Calu3 (cell line): Measurements from ENCODE around the gene SS18L1. TPM values are rescaled to one million over a fixed set of nuclear protein-coding genes. Genes with fewer than 3 reads are reported as not detected.
A peak's percentile ranks its signal among the peaks of the same experiment; 100 is the strongest.

ENCODE experiments used
- BruUV-seq: library from RNA; stranded (reverse); fragments of 400-500 nt; replicated peaks from 2 replicates; lab custom pipeline; 2021; lab: Mats Ljungman, UMichigan
- CTCF ChIA-PET: fragments of 300-600 bp; sonication (Branson Sonifier 250); formaldehyde crosslinking; loops from one replicate; lab custom pipeline; 2022; ENCODE audit warnings: antibody characterized with exemption; lab: Charles Lee
- DNase-seq: peaks from one replicate; pipeline ENCODE4 v3.0.0; 2022
- H3K27ac Mint-ChIP-seq: one replicate; pipeline ENCODE4 v1.8.0; 2022; ENCODE audit warnings: mixed read lengths; ENCODE audit not compliant: unreplicated experiment
- H3K27me3 Mint-ChIP-seq: one replicate; pipeline ENCODE4 v1.8.0; 2022; ENCODE audit warnings: mixed read lengths; ENCODE audit not compliant: unreplicated experiment
- H3K36me3 Mint-ChIP-seq: one replicate; pipeline ENCODE4 v1.8.0; 2022; ENCODE audit warnings: mild to moderate bottlenecking, moderate library complexity, mixed read lengths; ENCODE audit not compliant: insufficient read depth, unreplicated experiment
- H3K4me1 Mint-ChIP-seq: one replicate; pipeline ENCODE4 v1.8.0; 2022; ENCODE audit warnings: mild to moderate bottlenecking, low read depth, mixed read lengths; ENCODE audit not compliant: unreplicated experiment
- H3K4me3 Mint-ChIP-seq: one replicate; pipeline ENCODE4 v1.8.0; 2022; ENCODE audit warnings: mild to moderate bottlenecking, low read depth, moderate library complexity, mixed read lengths; ENCODE audit not compliant: unreplicated experiment
- H3K9me3 Mint-ChIP-seq: one replicate; pipeline ENCODE4 v1.8.0; 2022; ENCODE audit warnings: low read depth, mixed read lengths; ENCODE audit not compliant: unreplicated experiment
- intact Hi-C: fragments of 100-400 bp; cut with micrococcal nuclease; formaldehyde crosslinking; loops from one replicate; pipeline ENCODE4 v1.10.0; 2022; ENCODE audit not compliant: unreplicated experiment
- total RNA-seq: library from RNA; stranded (reverse); gene quantifications from 2 replicates; pipeline ENCODE4 v1.2.3, GENCODE V29; 2022
- TF ChIP-seq, protein P1 (sequence below): fragments of 200-600 bp; IDR thresholded peaks from one replicate; pipeline ENCODE4 v1.8.0; 2022; ENCODE audit warnings: antibody characterized with exemption; ENCODE audit not compliant: unreplicated experiment

The SS18L1 gene
- total RNA-seq, 1 experiment from 2014 or later = 47.4 TPM

DNA sequence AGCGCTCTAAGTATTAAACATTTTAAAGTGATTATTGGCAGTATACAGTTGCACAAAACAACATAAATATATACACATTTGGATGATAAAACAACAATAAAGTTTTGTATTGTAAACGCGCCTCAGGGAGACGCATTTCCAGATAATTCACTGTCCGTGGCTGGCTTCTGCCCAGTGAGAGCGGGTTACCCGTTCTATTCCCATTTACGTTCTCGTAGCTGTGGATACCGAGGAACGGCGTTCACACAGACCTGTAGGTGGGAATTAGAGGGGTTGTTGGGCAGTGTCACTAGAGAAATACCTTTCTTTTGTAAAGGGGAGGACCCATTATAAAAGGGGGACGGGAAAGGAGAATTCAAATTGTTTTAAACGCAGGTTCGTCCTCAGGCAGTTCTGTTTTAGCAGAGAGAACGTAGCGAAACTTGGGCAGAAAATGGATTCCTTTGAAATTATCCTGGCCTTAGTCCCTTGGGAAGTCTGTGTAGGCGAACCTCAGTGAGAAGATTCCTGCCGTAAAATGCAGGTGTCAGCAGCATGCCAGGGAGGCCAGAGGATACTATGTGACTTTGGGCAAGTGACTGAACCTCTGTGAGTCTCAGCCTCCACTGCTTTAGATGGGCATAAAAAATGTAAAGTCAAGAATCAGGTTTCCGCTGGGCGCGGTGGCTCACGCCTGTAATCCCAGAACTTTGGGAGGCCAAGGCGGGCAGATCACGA lies 40.0 kb downstream of the SS18L1 start:
- CTCF ChIA-PET = no interaction called here
- TF ChIP-seq, protein P1, sequence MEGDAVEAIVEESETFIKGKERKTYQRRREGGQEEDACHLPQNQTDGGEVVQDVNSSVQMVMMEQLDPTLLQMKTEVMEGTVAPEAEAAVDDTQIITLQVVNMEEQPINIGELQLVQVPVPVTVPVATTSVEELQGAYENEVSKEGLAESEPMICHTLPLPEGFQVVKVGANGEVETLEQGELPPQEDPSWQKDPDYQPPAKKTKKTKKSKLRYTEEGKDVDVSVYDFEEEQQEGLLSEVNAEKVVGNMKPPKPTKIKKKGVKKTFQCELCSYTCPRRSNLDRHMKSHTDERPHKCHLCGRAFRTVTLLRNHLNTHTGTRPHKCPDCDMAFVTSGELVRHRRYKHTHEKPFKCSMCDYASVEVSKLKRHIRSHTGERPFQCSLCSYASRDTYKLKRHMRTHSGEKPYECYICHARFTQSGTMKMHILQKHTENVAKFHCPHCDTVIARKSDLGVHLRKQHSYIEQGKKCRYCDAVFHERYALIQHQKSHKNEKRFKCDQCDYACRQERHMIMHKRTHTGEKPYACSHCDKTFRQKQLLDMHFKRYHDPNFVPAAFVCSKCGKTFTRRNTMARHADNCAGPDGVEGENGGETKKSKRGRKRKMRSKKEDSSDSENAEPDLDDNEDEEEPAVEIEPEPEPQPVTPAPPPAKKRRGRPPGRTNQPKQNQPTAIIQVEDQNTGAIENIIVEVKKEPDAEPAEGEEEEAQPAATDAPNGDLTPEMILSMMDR = no peak
- peak overlapping the region; percentile 96 for H3K27ac Mint-ChIP-seq
- BruUV-seq = no TSS peak
- H3K27me3 Mint-ChIP-seq = no peaks in the 10 kb centered on the region
- H3K36me3 Mint-ChIP-seq = peaks cover 31% of the 10 kb centered on the region
- intact Hi-C loops = no loop called here
- H3K4me1 Mint-ChIP-seq = peaks cover 34% of the 10 kb centered on the region
- H3K4me3 Mint-ChIP-seq = peak overlapping the region; percentile 94
- no peak for DNase-seq
- H3K9me3 Mint-ChIP-seq = no peaks in the 10 kb centered on the region

DNA sequence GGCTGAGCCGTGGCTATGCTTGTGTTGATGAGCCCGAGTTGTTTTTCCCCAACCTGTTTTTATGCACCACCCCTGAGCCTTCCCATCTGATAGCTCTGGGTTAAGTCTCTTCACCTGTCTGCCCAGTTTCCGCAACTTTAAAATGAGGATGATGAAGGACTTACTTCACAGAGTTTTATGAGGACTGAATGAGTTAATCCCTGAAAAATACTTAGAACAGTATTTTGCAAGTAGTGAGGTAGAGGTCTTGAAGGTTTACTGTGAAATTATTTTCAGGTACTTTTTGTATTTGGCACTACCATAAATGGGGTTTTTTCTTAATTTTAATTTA lies 42.5 kb downstream of the SS18L1 start:
- DNase-seq = no peak
- no peak overlapping the region for H3K27ac Mint-ChIP-seq
- H3K4me3 Mint-ChIP-seq = no peak overlapping the region
- CTCF ChIA-PET = no interaction called here
- peaks cover 34% of the 10 kb centered on the region for H3K4me1 Mint-ChIP-seq
- H3K9me3 Mint-ChIP-seq = no peaks in the 10 kb centered on the region
- H3K27me3 Mint-ChIP-seq = no peaks in the 10 kb centered on the region
- intact Hi-C loops = no loop called here
- peaks cover 44% of the 10 kb centered on the region for H3K36me3 Mint-ChIP-seq
- TF ChIP-seq, protein P1 = no peak
- no TSS peak for BruUV-seq

DNA sequence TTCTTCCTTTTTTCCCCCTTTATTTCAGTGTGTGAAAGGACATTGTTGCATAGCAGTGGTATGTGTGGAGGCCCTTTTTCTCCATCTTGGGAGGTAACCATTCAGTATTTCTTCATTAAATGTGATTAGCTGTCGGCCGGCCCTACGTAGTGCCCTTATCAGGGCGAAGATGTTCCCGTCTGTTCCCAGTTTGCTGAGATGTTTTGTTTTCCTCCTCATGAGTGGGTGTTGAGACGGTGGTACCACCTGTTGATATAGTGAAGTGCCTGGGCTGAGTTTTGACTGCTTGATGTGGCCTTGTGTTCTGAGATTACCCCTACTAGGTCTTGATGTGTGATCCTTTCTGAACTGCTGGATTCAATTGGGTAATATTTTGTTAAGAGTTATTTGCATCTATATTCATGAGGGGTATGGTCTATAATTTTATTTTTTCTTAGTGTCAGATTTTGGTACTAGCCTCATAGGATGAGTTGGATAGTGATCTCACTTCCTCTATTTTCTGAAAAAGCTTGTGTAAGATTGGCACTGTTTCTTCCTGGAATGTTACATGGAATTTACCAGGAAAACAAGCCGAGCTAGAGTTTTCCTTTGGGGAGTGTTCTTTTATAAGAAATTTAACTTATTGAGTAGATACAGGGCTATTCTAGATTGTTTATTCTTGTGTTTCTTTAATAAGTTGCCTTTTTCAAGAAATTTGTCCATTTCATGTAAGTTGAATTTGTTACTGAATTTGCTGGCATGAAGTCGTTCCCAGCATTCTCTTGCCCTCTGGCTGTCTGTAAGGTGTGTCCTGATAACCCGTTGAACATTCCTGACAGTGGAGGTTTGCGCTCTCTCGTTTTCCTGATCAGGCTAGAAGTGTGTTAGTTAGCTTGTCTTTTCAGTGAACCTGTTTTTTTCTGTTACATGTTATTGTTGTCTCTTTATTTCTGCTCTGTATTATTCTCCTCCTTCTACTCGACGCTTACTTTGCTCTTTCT lies 43.6 kb downstream of the SS18L1 start:
- TF ChIP-seq, protein P1 = no peak
- BruUV-seq = no TSS peak
- Mint-ChIP-seq H3K4me3 (no peak overlapping the region), H3K36me3 (peaks cover 43% of the 10 kb centered on the region), H3K27ac (peak overlapping the region; percentile 12), H3K9me3 (no peaks in the 10 kb centered on the region), H3K27me3 (no peaks in the 10 kb centered on the region), H3K4me1 (peaks cover 28% of the 10 kb centered on the region)
- intact Hi-C loops = no loop called here
- CTCF ChIA-PET = no interaction called here
- no peak for DNase-seq

DNA sequence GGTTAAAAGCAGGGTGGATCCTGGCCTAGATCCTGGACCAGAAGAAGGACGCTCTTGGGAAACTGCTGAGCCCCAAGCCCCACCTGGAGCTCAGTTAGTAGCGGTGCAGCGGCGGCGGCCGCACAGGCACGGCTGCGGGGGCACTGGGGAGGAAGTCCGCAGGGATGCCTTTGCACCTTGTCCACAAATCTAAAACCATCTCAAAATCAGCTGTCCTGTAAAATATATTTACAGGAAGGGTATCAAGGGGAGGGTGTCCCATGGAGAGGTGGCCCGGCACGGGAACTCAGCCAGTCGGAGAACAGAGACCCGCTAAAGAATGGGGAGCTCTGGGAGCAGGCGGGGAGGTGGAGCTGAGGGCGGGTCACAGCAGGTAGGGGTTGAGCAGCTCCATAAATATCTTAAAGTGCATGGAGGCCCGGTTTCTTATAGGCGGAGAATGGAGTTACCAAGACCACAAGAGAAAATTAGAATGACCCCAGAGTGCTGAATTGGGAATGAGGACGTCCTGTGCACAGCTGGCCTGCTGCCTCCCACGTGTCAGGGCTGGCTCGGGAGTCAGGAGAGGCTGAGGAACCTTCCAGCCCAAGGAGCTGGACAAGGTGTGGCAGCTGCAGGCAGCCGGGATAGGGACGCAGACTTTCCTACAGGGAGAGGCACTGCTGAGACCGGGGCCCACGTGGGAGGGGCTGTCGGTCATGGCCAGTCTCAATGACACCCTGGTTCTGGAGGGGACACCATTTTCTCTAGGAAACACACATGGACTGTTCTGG lies 47.3 kb downstream of the SS18L1 start:
- CTCF ChIA-PET = no interaction called here
- Mint-ChIP-seq H3K4me1 (peaks cover 17% of the 10 kb centered on the region), H3K27ac (no peak overlapping the region), H3K4me3 (no peak overlapping the region), H3K27me3 (no peaks in the 10 kb centered on the region), H3K36me3 (peaks cover 45% of the 10 kb centered on the region), H3K9me3 (no peaks in the 10 kb centered on the region)
- no peak for DNase-seq
- TF ChIP-seq, protein P1 = no peak
- no TSS peak for BruUV-seq
- intact Hi-C loops = no loop called here
